MM.1S (cell line): ENCODE results near the gene KIR3DL3.

Experiments
- CTCF ChIP-seq: fragments of 300-600 bp; sonication (generic); IDR thresholded peaks from 2 replicates; pipeline ENCODE4 v1.5.1; 2016; ENCODE audit warnings: antibody characterized with exemption, low read length, mixed read lengths
- EZH2 ChIP-seq: fragments of 300-600 bp; sonication (generic); optimal IDR thresholded peaks from 2 replicates; pipeline ENCODE3; 2017; ENCODE audit warnings: low read depth, mild to moderate bottlenecking, antibody characterized with exemption, low read length, mixed read lengths

- TF ChIP-seq CTCF (no peak), EZH2 (no peak)
Observed at GRCh38 chr19:54708781-54709180, 15.5 kb upstream of the KIR3DL3 start.
